ENCODE measurements around the gene RNU5B-1. TPM values are rescaled to one million over a fixed set of nuclear protein-coding genes. Genes with fewer than 3 reads are reported as not detected.

The RNU5B-1 gene
- total and polyA plus RNA-seq, 2 of the 4 experiments (the other 2 are of a cell fraction) = not detected

- Histone ChIP-seq H2BK5ac (ENCODE audit: low read depth, low read length, poor library complexity, severe bottlenecking) (no peak overlapping the region), H3K9me3 (ENCODE audit: control insufficient read depth, insufficient read depth, low read length) (no peaks in the 10 kb centered on the region), H2AK9ac (replicated peaks; ENCODE audit: low read depth, low read length, poor library complexity) (peak overlapping the region; percentile 61), H3K18ac (ENCODE audit: low read depth, low read length) (no peak overlapping the region), H3K4me2 (ENCODE audit: low read depth, low read length) (no peak overlapping the region), H3K27ac (ENCODE audit: insufficient read depth, low read length) (no peak overlapping the region), H2BK15ac (ENCODE audit: low read depth, low read length) (no peak overlapping the region), H3K56ac (ENCODE audit: extremely low read depth, insufficient read depth, low read length) (no peak overlapping the region), H3K9ac (ENCODE audit: low read depth, low read length) (no peak overlapping the region), H2BK20ac (ENCODE audit: low read depth, low read length) (no peak overlapping the region), H4K91ac (ENCODE audit: insufficient read depth, low read depth, low read length) (no peak overlapping the region), H2AK5ac (ENCODE audit: low read depth, low read length) (no peak overlapping the region), H4K5ac (ENCODE audit: low read depth, low read length) (no peak overlapping the region), H3K14ac (replicated peaks; ENCODE audit: low read depth, low read length) (no peak overlapping the region), H3K23ac (ENCODE audit: low read depth, low read length) (no peak overlapping the region), H4K8ac (ENCODE audit: low read depth in 2 of 2, low read length in 2 of 2) (no peak overlapping the region), H3K4me1 (ENCODE audit: control insufficient read depth, insufficient read depth, low read length) (no peaks in the 10 kb centered on the region), H2BK120ac (ENCODE audit: low read depth, low read length) (no peak overlapping the region), H3K4ac (ENCODE audit: low read depth, low read length) (no peak overlapping the region), H2AFZ (replicated peaks; ENCODE audit: low read length, poor library complexity) (no peak overlapping the region), H3K36me3 (ENCODE audit: control insufficient read depth, insufficient read depth, low read length) (no peaks in the 10 kb centered on the region), H3K27me3 (ENCODE audit: control insufficient read depth, insufficient read depth, low read length) (peaks cover 52% of the 10 kb centered on the region), H3K79me1 (ENCODE audit: low read depth in 1 of 2, low read length in 2 of 2) (no peaks in the 10 kb centered on the region), H3K9me1 (ENCODE audit: insufficient read depth, low read length) (no peaks in the 10 kb centered on the region), H4K20me1 (ENCODE audit: insufficient read depth, low read length) (no peaks in the 10 kb centered on the region), H3K4me3 (ENCODE audit: insufficient read depth, low read depth, low read length) (no peak overlapping the region)
- POLR2A ChIA-PET (ENCODE audit: unreplicated experiment) = no interaction called here
- TF ChIP-seq BHLHE40 (IDR thresholded peaks at IDR 0.05; ENCODE audit: low read depth, low read length) (no peak), RCOR1 (IDR thresholded peaks at IDR 0.05; ENCODE audit: insufficient replicate concordance, low read length) (no peak), MXI1 (IDR thresholded peaks at IDR 0.05; ENCODE audit: borderline replicate concordance, low read depth, low read length) (no peak), CEBPB (IDR thresholded peaks at IDR 0.05; ENCODE audit: low read depth, low read length) (no peak)
- in situ Hi-C loops (cut with MboI; ENCODE audit: low sequenced_read_pairs) = no loop called here
- 71% methylated on average over 9 of the region's 31 CpGs; no CpG with 5 or more reads in 1 of the 2 experiments for WGBS, 2 experiments (ENCODE audit: extremely low coverage in 2 of 2, insufficient read length in 1 of 2)
- DNase-seq = no peak
- ATAC-seq (ENCODE audit: low read depth) = no peak
- dilution Hi-C loops (cut with HindIII; ENCODE audit: low sequenced_read_pairs, unreplicated experiment) = no loop called here
- CTCF ChIA-PET = no interaction called here
- intact Hi-C loops (cut with micrococcal nuclease) = no loop called here
- BruUV-seq (replicated peaks) = no TSS peak
These were observed 28.1 kb downstream of the RNU5B-1 start for GRCh38 chr15:65332391-65333147.
